SKM-1 (cell line): ENCODE results near the gene PDZD7.
"Not testable (repeated sequence)": the region's sequence is repeated elsewhere in the genome, so short reads cannot be mapped to it uniquely, and the experiment has no call there.

Experiments
- DNase-seq: peaks from one replicate; lab custom pipeline; 2025; ENCODE audit not compliant: unreplicated experiment; lab: John Stamatoyannopoulos, UW

PDZD7 gene

GRCh38 chr10:100985336-100985735 is 45.6 kb downstream of the PDZD7 start:
- DNase-seq: no peak

- DNase-seq: no peak
These were observed 46.2 kb downstream of the PDZD7 start for GRCh38 chr10:100984672-100985177.

GRCh38 chr10:100983868-100984671 is 46.9 kb downstream of the PDZD7 start:
- DNase-seq: no peak

DNA sequence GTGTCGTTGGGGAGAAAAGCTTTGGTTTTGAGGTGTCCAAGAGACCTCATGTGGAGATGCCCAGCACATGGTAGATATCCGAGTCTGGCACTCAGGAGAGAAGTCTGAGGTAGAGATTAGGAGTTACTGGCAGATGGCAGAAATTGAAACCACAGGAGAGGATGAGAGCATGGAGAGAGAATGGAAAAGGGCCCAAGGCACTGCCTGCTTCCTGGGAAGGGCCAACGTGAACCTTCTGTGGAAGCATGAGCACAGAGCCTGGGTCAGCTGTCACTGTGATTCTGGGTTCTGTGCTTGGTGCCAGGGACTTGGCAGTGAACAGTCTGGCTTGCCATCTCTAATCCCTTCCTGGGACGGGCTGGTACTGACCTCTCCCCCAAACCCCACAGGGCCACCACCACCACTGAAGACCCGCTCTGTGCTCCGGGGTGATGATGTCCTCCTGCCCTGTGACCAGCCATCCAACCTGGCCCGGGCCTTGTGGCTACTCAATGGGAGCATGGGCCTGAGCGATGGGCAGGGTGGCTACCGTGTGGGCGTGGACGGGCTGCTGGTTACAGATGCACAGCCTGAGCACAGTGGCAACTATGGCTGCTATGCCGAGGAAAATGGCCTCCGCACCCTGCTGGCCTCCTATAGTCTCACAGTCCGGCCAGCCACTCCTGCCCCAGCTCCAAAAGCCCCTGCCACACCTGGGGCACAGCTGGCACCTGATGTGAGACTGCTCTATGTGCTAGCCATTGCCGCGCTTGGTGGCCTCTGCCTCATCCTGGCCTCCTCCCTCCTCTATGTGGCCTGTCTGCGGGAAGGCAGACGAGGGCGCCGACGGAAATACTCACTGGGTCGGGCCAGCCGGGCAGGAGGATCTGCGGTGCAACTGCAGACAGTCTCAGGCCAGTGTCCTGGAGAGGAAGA is 47.8 kb downstream of the PDZD7 start:
- DNase-seq: no peak

DNA sequence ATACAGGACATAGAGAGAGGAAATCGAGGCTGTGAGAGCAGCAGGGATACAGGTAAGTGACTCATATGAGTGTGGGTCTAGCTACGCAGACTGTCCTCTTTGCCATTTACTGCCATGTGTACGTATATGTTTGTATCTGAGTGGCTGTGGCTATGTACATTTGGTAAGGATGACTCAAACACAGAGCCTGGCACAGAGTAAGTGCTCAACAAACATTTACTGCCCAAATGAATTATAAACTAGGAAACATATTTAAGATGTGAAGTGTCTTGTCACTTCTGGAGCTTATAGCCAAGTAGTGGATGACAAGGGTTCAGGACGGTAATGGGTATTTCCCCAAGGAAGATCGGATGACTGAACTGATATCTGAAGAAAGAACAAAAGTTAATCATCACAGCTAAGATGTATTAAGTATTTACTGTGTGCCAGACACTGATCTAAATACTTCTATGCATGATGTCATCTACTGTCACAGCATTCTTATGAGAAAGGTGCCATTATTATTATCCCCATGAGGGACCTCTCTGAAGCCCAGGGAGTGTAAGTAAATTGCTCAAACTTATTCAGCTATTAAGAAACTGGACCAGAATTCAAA is 49.7 kb downstream of the PDZD7 start:
- no peak for DNase-seq

GRCh38 chr10:100980711-100981110 is 50.2 kb downstream of the PDZD7 start:
- no peak for DNase-seq

DNA sequence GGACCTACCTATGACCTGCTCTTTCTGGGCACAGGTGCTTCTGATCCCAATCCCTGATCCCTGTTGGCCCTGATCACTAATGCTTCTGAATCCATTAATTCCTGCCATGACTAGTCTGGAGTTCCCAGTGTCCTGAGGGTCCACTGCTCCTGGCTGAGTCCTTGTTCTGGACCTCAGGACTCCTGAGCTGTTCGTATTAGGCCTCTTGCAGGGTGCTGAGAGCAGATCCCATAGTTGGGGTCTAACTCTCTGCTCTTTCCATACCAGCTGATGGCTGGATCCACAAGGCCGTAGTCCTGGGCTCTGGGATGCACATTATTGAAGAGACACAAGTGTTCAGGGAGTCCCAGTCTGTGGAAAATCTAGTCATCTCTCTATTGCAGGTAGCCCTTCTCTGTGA is 50.6 kb downstream of the PDZD7 start:
- DNase-seq: no peak

GRCh38 chr10:100979791-100980272 is 51.1 kb downstream of the PDZD7 start:
- DNase-seq: no peak

GRCh38 chr10:100978901-100979195 is 52.1 kb downstream of the PDZD7 start:
- no peak for DNase-seq

GRCh38 chr10:100978121-100978900 is 52.6 kb downstream of the PDZD7 start:
- DNase-seq: no peak

- DNase-seq: no peak
These were observed 53.5 kb downstream of the PDZD7 start for GRCh38 chr10:100977436-100977835.

DNA sequence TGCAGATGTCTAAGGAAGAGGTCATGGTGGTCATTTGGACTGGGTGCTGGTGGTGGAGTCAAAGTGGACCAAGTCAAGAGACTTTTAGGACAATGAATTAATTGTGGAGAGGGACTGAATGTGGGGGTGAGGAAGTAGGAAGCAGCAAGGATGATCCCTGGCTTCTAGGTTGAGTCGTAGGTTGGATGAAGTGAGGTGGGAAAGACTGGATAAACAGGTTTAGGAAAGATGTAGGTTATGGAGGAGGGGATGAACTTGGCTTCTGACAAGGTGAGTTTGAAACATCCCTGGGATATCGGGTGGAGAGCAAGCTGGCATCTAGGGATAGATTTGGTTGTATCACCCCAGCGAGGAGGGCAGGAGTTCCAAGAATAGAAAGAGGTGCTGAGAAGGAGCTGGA is 54.0 kb downstream of the PDZD7 start:
- no peak for DNase-seq

- not testable (repeated sequence) for DNase-seq
These were observed 55.5 kb downstream of the PDZD7 start for GRCh38 chr10:100975397-100975796.

DNA sequence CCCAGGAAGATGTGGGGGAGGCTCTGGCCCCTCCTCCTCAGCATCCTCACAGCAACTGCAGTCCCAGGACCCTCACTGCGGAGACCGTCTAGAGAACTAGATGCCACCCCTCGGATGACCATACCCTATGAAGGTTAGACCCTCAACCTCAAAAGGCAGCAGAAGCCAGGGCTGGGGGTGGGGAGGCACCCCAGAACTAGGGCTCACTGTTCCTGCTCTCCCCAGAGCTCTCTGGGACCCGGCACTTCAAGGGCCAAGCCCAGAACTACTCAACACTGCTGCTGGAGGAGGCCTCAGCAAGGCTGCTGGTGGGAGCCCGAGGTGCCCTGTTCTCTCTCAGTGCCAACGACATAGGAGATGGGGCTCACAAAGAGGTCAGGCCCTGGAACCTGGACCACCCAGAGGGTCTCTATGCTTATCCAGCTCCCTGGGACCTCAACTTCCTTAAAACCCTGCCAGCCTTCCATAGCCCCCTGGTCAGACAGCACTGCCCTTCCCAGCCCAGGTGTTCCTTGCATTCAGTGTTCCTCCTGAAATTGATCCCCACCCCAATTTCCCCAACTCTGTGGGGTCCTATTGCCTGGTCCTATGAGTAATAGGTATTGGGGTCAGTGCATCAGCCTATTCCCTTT is 57.9 kb downstream of the PDZD7 start:
- no peak for DNase-seq

DNA sequence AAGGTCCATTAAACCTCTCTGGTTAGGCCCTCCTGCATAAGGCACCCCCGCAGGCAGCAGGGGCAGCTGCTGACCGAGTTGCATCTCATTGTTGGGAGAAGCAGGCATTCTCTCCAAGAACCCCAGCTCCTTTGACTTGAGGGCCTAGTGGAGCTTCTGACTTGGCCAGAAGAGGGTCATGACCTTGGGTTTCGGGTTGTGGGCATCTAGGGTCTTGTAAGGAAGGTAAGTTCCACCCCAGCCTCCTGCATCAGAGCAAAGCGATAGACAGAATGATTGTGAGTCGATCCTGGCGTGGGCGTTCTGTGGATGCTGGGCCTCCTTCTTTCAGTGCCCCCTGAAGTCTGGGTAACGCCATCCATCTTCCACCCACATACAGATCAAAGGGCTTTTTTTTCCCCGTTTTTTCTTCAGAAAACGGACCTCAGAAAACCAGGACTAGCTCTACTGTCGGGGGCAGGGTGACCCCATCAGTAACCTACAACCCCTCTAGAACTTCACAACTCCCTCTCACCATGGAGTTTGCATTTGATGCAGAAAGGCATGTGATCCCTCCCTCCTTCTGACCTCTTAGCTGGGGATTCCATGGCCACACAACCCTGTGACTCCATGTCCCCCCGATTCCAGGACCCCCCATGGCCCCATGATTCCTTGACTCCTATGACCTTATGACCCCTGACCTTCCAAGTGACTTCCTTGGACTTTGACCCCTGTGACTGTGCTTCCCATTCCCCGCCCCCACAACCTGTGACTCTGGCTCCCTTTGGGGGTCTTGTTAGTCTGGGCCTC is 58.6 kb downstream of the PDZD7 start:
- DNase-seq: no peak

DNA sequence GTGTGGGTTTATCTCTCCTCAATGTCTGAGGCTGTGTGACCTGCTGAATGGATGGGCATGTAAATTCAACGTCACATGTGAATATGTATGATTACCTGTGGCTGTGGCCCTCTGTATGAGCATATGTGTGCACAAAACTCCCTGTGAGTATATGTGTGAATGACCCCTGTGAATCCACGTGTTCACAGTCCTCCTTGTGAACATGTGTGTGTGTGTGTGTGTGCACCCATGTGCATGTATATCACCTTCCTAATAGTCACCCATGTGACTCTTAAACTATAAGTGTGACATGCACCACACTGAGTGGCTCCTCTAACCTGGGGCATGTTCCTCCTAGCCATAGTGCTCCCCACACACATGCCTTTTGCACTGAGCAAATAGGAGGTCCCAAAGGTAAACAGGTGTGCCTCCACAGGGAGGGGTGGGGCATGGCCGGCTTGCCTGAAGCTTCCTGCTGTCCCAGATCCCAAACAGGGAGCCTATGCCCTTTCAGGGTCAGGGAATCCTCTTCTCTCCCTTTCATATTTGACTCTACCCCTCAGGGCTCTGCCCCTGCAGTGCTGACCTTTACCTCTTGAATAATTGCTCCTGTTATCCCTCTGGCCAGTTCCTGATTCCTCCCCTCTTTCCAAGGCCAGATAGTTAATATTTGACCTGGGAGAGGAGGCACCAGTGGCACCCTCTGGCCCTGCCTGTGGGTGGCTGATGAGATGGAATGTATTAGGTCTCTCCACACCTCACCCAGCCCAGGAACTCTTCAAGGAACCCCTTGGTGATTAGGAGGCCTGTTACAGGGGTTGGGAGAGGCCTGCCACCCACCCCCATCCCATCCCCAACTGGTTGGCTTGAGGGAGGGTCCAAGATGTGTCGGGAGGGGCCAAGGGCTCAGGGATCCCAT is 59.8 kb downstream of the PDZD7 start:
- no peak for DNase-seq

DNA sequence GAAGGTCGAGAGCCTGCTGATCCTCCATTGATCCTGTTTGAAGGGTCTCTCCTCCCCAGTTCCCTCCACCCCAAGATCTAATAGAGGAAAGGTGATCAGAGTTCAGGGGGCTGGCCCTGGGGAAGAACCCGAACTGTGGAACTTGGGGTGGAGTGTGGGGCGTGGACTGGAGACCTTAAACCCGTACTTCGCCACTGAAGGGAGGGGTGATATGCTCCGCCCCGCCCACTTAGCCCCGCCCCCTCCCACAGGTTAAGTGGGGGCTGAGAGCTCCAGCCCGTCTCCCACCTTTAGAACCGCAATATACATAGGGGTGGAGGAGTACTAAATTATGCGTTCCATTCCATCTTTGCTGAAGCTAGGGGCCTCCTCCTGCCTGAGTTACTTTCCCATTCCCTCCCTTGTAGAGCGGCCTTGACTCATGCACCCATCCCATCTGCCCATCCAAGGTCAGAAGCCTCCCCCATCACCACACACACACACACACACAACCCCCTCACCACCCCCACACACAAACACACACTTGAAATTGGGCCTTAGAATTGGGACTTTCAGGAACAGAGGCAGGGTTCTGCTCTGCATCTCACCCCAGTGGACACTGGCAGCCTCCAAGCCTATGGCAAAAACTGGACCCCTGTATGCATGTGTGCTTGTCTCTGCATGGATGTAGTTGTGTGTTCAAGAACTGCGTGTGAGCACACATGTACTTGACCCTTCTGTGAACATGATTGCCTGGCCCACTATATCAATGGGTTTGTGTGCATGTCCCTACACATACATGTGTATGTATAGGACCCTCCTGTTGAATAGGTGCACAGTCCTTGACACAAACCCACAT is 60.6 kb downstream of the PDZD7 start:
- DNase-seq: no peak
